Liver (tissue), 3 donors: ENCODE data around the gene ARHGEF28.

Source experiments
- SP1 ChIP-seq: IDR thresholded peaks from 2 replicates; pipeline ENCODE4 v1.6.1; 2018; ENCODE audit warnings: antibody characterized with exemption, mild to moderate bottlenecking
- TAF1 ChIP-seq: conservative IDR thresholded peaks from 2 replicates; pipeline ENCODE4 v1.6.1; 2016; ENCODE audit warnings: antibody characterized with exemption, mild to moderate bottlenecking
- TF ChIP-seq, protein P1 (sequence below): fragments of 150-350 bp; IDR thresholded peaks from 2 replicates; pipeline ENCODE4 v1.5.1; 2017; ENCODE audit warnings: improper control_type of control experiment, low read depth, low read length; ENCODE audit not compliant: missing input control
- donor health status: healthy.
- donor health status: healthy.

DNA sequence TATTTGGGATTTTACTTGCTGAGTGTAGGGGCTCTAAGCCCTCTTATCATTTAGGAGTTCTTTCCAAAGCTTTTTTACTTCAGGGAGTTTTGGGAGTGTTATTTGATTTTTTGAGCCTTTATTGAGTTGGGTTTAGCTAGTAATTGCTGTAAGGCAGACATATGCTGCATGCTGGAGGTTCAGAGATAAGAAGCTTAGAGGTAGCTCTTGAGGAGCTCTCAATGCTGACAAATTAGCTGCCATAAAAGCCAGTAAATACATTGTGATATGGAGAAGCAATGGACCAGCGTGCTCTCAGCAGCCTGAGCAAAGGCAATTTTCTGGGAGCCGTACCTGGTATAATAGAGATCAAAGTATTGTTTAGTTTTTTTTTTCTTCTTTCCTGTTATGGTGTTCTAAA lies 11.6 kb downstream of the ARHGEF28 start:
- TF ChIP-seq, protein P1, sequence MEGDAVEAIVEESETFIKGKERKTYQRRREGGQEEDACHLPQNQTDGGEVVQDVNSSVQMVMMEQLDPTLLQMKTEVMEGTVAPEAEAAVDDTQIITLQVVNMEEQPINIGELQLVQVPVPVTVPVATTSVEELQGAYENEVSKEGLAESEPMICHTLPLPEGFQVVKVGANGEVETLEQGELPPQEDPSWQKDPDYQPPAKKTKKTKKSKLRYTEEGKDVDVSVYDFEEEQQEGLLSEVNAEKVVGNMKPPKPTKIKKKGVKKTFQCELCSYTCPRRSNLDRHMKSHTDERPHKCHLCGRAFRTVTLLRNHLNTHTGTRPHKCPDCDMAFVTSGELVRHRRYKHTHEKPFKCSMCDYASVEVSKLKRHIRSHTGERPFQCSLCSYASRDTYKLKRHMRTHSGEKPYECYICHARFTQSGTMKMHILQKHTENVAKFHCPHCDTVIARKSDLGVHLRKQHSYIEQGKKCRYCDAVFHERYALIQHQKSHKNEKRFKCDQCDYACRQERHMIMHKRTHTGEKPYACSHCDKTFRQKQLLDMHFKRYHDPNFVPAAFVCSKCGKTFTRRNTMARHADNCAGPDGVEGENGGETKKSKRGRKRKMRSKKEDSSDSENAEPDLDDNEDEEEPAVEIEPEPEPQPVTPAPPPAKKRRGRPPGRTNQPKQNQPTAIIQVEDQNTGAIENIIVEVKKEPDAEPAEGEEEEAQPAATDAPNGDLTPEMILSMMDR: no peak
- no peak for TF ChIP-seq SP1
- no peak for TF ChIP-seq TAF1
